SK-N-SH (cell line): Measurements from ENCODE around the gene PLD4. TPM values are rescaled to one million over a fixed set of nuclear protein-coding genes. Genes with fewer than 3 reads are reported as not detected.
"Not testable (repeated sequence)": the region's sequence is repeated elsewhere in the genome, so short reads cannot be mapped to it uniquely, and the experiment has no call there.

Experiments used
- CTCF ChIA-PET: fragments of 300-600, 350-600 bp; formaldehyde crosslinking; extraction: SDS; loops from one replicate; lab custom pipeline; 2021; lab: Yijun Ruan, JAX
- POLR2A ChIA-PET: fragments of 350-600 bp; sonication (Branson Sonifier 250); formaldehyde crosslinking; extraction: SDS; loops from one replicate; lab custom pipeline; 2020; ENCODE audit warnings: antibody characterized with exemption, inconsistent platforms; lab: Yijun Ruan, JAX
- DNase-seq: peaks from one replicate; pipeline ENCODE4 v3.0.0; 2012
- H2AFZ ChIP-seq: fragments of 200-600 bp; sonication (generic); 2 replicates; pipeline ENCODE4 v1.8.1; 2016; ENCODE audit warnings: antibody characterized with exemption, mild to moderate bottlenecking, low read depth
- H3F3A ChIP-seq: fragments of 200-600 bp; sonication (generic); replicated peaks from 2 replicates; pipeline ENCODE3; 2016; ENCODE audit warnings: antibody characterized with exemption, mild to moderate bottlenecking; ENCODE audit not compliant: insufficient read depth
- H3K27ac ChIP-seq, 2 experiments: fragments of 200-500 bp in 1 of 2; fragments of 200-600 bp in 1 of 2; sonication (Bioruptor generic) in 1 of 2; sonication (generic), shearing (Covaris generic) in 1 of 2; 2 replicates each; pipeline versions ENCODE4 v1.5.1 to v1.6.1; 2014 to 2016; ENCODE audit warnings: low read depth in 2 of 2, inconsistent platforms in 1 of 2, low read length in 1 of 2, mild to moderate bottlenecking in 1 of 2, mixed read lengths in 1 of 2
- H3K27me3 ChIP-seq: fragments of 200-600 bp; sonication (generic), shearing (Covaris generic); 2 replicates; pipeline ENCODE4 v1.6.1; 2016; ENCODE audit warnings: mixed run types; ENCODE audit not compliant: insufficient read depth
- H3K36me3 ChIP-seq, 2 experiments: fragments of 200-500 bp in 1 of 2; fragments of 200-600 bp in 1 of 2; sonication (Bioruptor generic) in 1 of 2; sonication (generic) in 1 of 2; replicated peaks in 1 of 2; 2 replicates each; pipeline versions ENCODE3 to v1.5.1; 2014 to 2016; ENCODE audit warnings: low read length in 1 of 2, mild to moderate bottlenecking in 1 of 2; ENCODE audit not compliant: insufficient read depth in 2 of 2, control insufficient read depth in 1 of 2
- H3K4me1 ChIP-seq, 2 experiments: fragments of 200-500 bp in 1 of 2; fragments of 200-600 bp in 1 of 2; sonication (Bioruptor generic) in 1 of 2; sonication (generic), shearing (Covaris generic) in 1 of 2; 2 replicates each; pipeline versions ENCODE4 v1.5.1 to v1.6.1; 2014 to 2016; ENCODE audit warnings: low read depth in 1 of 2, low read length in 1 of 2, mixed run types in 1 of 2; ENCODE audit not compliant: insufficient read depth in 2 of 2, control insufficient read depth in 1 of 2
- H3K4me2 ChIP-seq: fragments of 200-600 bp; sonication (generic), shearing (Covaris generic); 2 replicates; pipeline ENCODE4 v1.6.1; 2017; ENCODE audit warnings: mixed run types
- H3K4me3 ChIP-seq, 2 experiments: fragments of 200-500 bp in 1 of 2; fragments of 200-600 bp in 1 of 2; sonication (Bioruptor generic) in 1 of 2; sonication (generic), shearing (Covaris generic) in 1 of 2; 2 replicates each; pipeline versions ENCODE4 v1.5.1 to v1.8.1; 2014 to 2016; ENCODE audit warnings: low read depth in 2 of 2, inconsistent platforms in 1 of 2, low read length in 1 of 2, mild to moderate bottlenecking in 1 of 2, mixed read lengths in 1 of 2, moderate library complexity in 1 of 2
- H3K79me2 ChIP-seq: fragments of 200-600 bp; sonication (generic); 2 replicates; pipeline ENCODE4 v1.8.1; 2017; ENCODE audit warnings: mild to moderate bottlenecking; ENCODE audit not compliant: insufficient read depth
- H3K9ac ChIP-seq: fragments of 200-600 bp; sonication (generic); 2 replicates; pipeline ENCODE4 v1.6.1; 2017; ENCODE audit warnings: mixed run types
- H3K9me2 ChIP-seq: fragments of 200-600 bp; sonication (generic); 2 replicates; pipeline ENCODE4 v1.6.1; 2017; ENCODE audit warnings: mixed run types
- H3K9me3 ChIP-seq: fragments of 200-600 bp; sonication (generic); 2 replicates; pipeline ENCODE4 v1.6.1; 2017; ENCODE audit warnings: mixed run types, mild to moderate bottlenecking, moderate library complexity
- H4K20me1 ChIP-seq: fragments of 200-600 bp; sonication (generic); 2 replicates; pipeline ENCODE4 v1.6.1; 2017; ENCODE audit warnings: mild to moderate bottlenecking, mixed run types; ENCODE audit not compliant: insufficient read depth
- FOXJ3 ChIP-seq: sonication (generic); formaldehyde crosslinking; IDR thresholded peaks from 2 replicates; pipeline ENCODE4 v1.5.1; 2020; ENCODE audit warnings: mild to moderate bottlenecking, missing genetic modification reagents
- FOXM1 ChIP-seq: IDR thresholded peaks from 2 replicates; pipeline ENCODE4 v1.4.0; 2012; ENCODE audit warnings: low read depth, mild to moderate bottlenecking
- MEF2A ChIP-seq: IDR thresholded peaks from 2 replicates; pipeline ENCODE4 v1.4.0; 2012; ENCODE audit warnings: low read depth, borderline replicate concordance
- MXI1 ChIP-seq: IDR thresholded peaks from 2 replicates; pipeline ENCODE4 v1.6.1; 2012; ENCODE audit warnings: mild to moderate bottlenecking, low read depth, low read length, improper control_type of control experiment
- POLR2AphosphoS5 ChIP-seq: IDR thresholded peaks from 2 replicates; pipeline ENCODE4 v1.6.1; 2012; ENCODE audit warnings: low read depth, low read length
- RAD21 ChIP-seq: IDR thresholded peaks from 2 replicates; pipeline ENCODE4 v1.6.1; 2012; ENCODE audit warnings: mild to moderate bottlenecking, low read length
- SIN3A ChIP-seq: IDR thresholded peaks from 2 replicates; pipeline ENCODE4 v1.6.1; 2012; ENCODE audit warnings: low read depth, mild to moderate bottlenecking, low read length, moderate library complexity, borderline replicate concordance
- TAF1 ChIP-seq: IDR thresholded peaks from 2 replicates; pipeline ENCODE4 v1.6.1; 2012; ENCODE audit warnings: low read depth, mild to moderate bottlenecking, low read length, moderate library complexity, borderline replicate concordance
- TCF12 ChIP-seq: IDR thresholded peaks from 2 replicates; pipeline ENCODE4 v1.4.0; 2012
- TEAD4 ChIP-seq: IDR thresholded peaks from 2 replicates; pipeline ENCODE4 v1.4.0; 2012; ENCODE audit warnings: mild to moderate bottlenecking, borderline replicate concordance; ENCODE audit not compliant: insufficient read depth
- WGBS: methylation state at CpG from one replicate; pipeline ENCODE4 v1.1.6; 2017; ENCODE audit warnings: low lambda C conversion rate; 5-methylcytosine and 5-hydroxymethylcytosine counted together
- polyA plus RNA-seq, 3 experiments: library from polyadenylated mRNA; depleted of rRNA; stranded (reverse); fragments of >200 nt; gene quantifications; 2 replicates each; pipeline ENCODE4 v1.2.3, GENCODE V29; 2012
- TF ChIP-seq, protein P1 (sequence below): IDR thresholded peaks from 2 replicates; pipeline ENCODE4 v1.4.0; 2012; ENCODE audit warnings: low read depth, borderline replicate concordance
- TF ChIP-seq, protein P2 (sequence below): fragments of 150-350 bp; IDR thresholded peaks from 2 replicates; pipeline ENCODE4 v1.6.1; 2016; ENCODE audit warnings: mild to moderate bottlenecking, low read depth, low read length
- TF ChIP-seq, protein P3 (sequence below): IDR thresholded peaks from 2 replicates; pipeline ENCODE4 v1.6.1; 2012; ENCODE audit warnings: mild to moderate bottlenecking, low read depth, low read length, moderate library complexity
- TF ChIP-seq, protein P4 (sequence below): IDR thresholded peaks from 2 replicates; pipeline ENCODE4 v1.4.0; 2012; ENCODE audit warnings: low read depth

Gene PLD4
- polyA plus RNA-seq, 1 of the 3 experiments (the other 2 are of a cell fraction): 0.02 TPM

DNA sequence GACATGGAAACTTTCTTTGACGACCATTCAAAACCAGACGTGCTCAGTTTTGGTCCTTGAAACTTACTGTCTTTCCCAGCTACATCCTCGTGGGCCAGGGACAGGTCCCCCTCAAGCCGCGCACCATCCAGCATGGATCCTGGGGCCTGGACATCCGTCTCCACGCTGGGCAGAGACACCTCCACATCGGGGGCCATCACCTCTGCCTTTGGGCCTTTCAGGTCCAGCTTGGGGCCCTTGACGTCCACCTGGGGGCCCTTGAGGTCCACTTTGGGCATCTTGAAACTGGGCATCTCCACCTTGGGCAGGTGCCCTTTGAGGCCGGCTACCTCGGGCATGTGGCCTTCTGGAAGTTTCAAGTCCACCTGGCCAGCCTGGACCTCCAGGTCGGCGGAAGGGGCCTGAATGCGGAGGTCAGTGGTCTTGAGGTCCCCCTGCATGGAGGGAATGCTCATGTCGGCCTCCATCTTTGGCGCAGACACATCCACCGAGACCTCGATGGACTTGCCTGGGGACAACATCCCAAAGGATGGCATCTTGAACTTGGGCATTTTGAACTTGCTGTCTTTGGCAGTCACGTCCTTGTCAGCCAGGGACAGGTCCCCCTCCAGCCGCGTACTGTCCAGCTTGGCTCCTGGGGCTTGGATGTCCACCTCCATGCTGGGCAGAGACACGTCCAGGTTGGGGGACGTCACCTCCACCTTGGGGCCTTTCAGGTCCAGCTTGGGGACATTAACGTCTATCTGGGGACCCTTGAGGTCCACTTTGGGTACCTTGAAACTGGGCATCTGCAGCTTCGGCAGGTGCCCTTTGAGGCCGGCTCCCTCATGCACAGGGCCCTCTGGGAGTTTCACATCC lies 17.1 kb downstream of the PLD4 start:
- peaks cover 7 to 24% of the 10 kb centered on the region in 2 experiments for H3K36me3 ChIP-seq
- ChIA-PET CTCF (no interaction called here), POLR2A (no interaction called here)
- no peak overlapping the region for H3K4me2 ChIP-seq
- H4K20me1 ChIP-seq: no peaks in the 10 kb centered on the region
- H3K4me3 ChIP-seq: no peak overlapping the region
- no peaks in the 10 kb centered on the region for H3K9me3 ChIP-seq
- no peak overlapping the region for H3K27ac ChIP-seq
- H2AFZ ChIP-seq: no peak overlapping the region
- peaks cover 3% of the 10 kb centered on the region for H3F3A ChIP-seq
- H3K27me3 ChIP-seq: no peaks in the 10 kb centered on the region
- TF ChIP-seq, protein P1, sequence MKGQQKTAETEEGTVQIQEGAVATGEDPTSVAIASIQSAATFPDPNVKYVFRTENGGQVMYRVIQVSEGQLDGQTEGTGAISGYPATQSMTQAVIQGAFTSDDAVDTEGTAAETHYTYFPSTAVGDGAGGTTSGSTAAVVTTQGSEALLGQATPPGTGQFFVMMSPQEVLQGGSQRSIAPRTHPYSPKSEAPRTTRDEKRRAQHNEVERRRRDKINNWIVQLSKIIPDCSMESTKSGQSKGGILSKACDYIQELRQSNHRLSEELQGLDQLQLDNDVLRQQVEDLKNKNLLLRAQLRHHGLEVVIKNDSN: no peak
- TF ChIP-seq, protein P2, sequence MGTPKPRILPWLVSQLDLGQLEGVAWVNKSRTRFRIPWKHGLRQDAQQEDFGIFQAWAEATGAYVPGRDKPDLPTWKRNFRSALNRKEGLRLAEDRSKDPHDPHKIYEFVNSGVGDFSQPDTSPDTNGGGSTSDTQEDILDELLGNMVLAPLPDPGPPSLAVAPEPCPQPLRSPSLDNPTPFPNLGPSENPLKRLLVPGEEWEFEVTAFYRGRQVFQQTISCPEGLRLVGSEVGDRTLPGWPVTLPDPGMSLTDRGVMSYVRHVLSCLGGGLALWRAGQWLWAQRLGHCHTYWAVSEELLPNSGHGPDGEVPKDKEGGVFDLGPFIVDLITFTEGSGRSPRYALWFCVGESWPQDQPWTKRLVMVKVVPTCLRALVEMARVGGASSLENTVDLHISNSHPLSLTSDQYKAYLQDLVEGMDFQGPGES: no peak
- TF ChIP-seq SIN3A: no peak
- no peak for TF ChIP-seq FOXM1
- no peak for TF ChIP-seq RAD21
- H3K4me1 ChIP-seq: no peaks in the 10 kb centered on the region
- no peaks in the 10 kb centered on the region for H3K9me2 ChIP-seq
- DNase-seq: no peak
- WGBS: 79% methylated on average over 15 of the region's 26 CpGs
- H3K79me2 ChIP-seq: no peaks in the 10 kb centered on the region
- H3K9ac ChIP-seq: no peak overlapping the region

DNA sequence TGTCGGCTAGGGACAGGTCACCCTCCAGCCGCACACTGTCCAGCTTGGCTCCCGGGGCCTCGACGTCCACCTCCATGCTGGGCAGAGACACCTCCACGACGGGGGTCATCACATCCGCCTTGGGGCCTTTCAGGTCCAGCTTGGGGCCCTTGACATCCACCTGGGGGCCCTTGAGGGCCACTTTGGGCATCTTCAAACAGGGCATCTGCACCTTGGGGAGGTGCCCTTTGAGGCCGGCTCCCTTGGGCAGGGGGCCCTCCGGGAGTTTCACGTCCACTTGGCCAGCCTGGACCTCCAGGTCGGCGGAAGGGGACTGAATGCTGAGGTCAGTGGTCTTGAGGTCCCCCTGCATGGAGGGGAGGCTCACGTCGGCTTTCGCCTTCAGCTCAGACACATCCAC lies 17.9 kb downstream of the PLD4 start:
- ChIA-PET CTCF (interaction anchor here (2.4 kb wide), 1 partner anchor 9 kb away, joined by 9 read pairs; no protein-coding TSS in a partner anchor), POLR2A (no interaction called here)
- 99% methylated on average over 8 of the region's 16 CpGs for WGBS
- Histone ChIP-seq H3K4me2 (no peak overlapping the region), H3K79me2 (no peaks in the 10 kb centered on the region), H4K20me1 (no peaks in the 10 kb centered on the region), H3K9ac (no peak overlapping the region), H3K27me3 (no peaks in the 10 kb centered on the region)
- no peak for DNase-seq
- TF ChIP-seq, protein P3, sequence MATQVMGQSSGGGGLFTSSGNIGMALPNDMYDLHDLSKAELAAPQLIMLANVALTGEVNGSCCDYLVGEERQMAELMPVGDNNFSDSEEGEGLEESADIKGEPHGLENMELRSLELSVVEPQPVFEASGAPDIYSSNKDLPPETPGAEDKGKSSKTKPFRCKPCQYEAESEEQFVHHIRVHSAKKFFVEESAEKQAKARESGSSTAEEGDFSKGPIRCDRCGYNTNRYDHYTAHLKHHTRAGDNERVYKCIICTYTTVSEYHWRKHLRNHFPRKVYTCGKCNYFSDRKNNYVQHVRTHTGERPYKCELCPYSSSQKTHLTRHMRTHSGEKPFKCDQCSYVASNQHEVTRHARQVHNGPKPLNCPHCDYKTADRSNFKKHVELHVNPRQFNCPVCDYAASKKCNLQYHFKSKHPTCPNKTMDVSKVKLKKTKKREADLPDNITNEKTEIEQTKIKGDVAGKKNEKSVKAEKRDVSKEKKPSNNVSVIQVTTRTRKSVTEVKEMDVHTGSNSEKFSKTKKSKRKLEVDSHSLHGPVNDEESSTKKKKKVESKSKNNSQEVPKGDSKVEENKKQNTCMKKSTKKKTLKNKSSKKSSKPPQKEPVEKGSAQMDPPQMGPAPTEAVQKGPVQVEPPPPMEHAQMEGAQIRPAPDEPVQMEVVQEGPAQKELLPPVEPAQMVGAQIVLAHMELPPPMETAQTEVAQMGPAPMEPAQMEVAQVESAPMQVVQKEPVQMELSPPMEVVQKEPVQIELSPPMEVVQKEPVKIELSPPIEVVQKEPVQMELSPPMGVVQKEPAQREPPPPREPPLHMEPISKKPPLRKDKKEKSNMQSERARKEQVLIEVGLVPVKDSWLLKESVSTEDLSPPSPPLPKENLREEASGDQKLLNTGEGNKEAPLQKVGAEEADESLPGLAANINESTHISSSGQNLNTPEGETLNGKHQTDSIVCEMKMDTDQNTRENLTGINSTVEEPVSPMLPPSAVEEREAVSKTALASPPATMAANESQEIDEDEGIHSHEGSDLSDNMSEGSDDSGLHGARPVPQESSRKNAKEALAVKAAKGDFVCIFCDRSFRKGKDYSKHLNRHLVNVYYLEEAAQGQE: no peak
- no peak for TF ChIP-seq TEAD4
- no peak for TF ChIP-seq TCF12
- TF ChIP-seq MEF2A: no peak
- TF ChIP-seq, protein P4, sequence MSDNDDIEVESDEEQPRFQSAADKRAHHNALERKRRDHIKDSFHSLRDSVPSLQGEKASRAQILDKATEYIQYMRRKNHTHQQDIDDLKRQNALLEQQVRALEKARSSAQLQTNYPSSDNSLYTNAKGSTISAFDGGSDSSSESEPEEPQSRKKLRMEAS: no peak
- TF ChIP-seq POLR2AphosphoS5: no peak
- no peak for TF ChIP-seq MXI1
- no peak for TF ChIP-seq TAF1
- no peak for TF ChIP-seq FOXJ3
- TF ChIP-seq, all 33 proteins: peak for 0
- peaks cover 7 to 24% of the 10 kb centered on the region in 2 experiments for H3K36me3 ChIP-seq
- H3K9me2 ChIP-seq: no peaks in the 10 kb centered on the region
- no peaks in the 10 kb centered on the region for H3K9me3 ChIP-seq
- H3K27ac ChIP-seq: no peak overlapping the region
- no peak overlapping the region for H3K4me3 ChIP-seq
- H3F3A ChIP-seq: peaks cover under 1% of the 10 kb centered on the region
- no peaks in the 10 kb centered on the region for H3K4me1 ChIP-seq
- H2AFZ ChIP-seq: no peak overlapping the region

DNA sequence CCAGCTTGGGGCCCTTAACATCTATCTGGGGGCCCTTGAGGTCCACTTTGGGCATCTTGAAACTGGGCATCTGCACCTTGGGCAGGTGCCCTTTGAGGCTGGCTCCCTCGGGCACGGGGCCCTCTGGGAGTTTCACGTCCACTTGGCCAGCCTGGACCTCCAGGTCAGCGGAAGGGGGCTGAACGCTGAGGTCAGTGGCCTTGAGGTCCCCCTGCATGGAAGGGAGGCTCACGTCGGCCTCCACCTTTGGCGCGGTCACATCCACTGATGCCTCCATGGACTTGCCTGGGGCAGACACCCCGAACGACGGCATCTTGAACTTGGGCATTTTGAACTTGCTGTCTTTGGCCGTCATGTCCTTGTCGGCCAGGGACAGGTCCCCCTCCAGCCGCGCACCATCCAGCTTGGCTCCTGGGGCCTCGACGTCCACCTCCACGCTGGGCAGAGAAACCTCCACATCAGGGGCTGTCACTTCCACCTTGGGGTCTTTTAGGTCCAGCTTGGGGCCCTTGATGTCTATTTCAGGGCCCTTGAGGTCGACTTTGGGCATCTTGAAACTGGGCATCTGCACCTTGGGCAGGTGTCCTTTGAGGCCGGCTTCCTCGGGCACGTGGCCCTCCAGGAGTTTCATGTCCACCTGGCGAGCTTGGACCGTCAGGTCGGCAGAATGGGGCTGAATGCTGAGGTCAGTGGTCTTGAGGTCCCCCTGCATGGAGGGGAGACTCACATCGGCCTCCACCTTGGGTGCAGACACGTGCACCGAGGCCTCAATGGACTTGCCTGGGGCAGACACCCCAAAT lies 18.7 kb downstream of the PLD4 start:
- H2AFZ ChIP-seq, H3F3A ChIP-seq, DNase-seq, H3K4me1 ChIP-seq, H3K9me2 ChIP-seq, H3K4me2 ChIP-seq, H3K9me3 ChIP-seq, H4K20me1 ChIP-seq, H3K27me3 ChIP-seq, H3K79me2 ChIP-seq, POLR2A ChIA-PET, H3K4me3 ChIP-seq, H3K9ac ChIP-seq, H3K27ac ChIP-seq: not testable (repeated sequence)
- peaks cover 3 to 21% of the 10 kb centered on the region in 2 experiments for H3K36me3 ChIP-seq
- CTCF ChIA-PET: interaction anchor here (0.8 to 2.4 kb wide), 2 partner anchors 10 to 33 kb away, joined by 4 to 9 read pairs; no protein-coding TSS in a partner anchor
- WGBS: 93% methylated on average over 17 of the region's 29 CpGs
